ENCODE data around the gene CDC25B.

CDC25B gene

GRCh38 chr20:3795511-3796468 lies at the start of gene CDC25B:
TSS of gene CDC25B (plus strand) at chr20:3796310. CDS start at chr20:3796532, 222 bp downstream.
- DNase-seq, result peak; percentile 87

DNA sequence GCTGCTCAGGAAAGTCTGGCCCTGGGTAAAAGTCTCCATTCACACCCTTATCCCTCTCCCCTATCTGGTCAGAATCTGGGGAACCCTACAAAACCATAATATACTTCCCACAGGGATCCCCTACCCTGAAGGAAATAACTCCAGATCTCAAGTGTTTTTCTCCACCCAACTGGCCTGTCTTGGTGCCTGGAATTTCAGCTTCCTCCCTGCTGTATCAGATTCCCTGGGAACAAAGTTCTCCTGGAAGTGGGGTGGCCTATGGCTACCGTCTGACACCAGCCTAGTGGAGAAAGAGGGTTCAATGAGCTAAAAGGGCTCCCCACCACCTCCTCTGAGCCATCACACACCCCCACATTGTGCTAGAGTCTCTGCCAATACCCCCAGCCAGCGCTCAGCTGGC lies 48.6 kb upstream of the CDC25B start:
- no peak for DNase-seq

DNA sequence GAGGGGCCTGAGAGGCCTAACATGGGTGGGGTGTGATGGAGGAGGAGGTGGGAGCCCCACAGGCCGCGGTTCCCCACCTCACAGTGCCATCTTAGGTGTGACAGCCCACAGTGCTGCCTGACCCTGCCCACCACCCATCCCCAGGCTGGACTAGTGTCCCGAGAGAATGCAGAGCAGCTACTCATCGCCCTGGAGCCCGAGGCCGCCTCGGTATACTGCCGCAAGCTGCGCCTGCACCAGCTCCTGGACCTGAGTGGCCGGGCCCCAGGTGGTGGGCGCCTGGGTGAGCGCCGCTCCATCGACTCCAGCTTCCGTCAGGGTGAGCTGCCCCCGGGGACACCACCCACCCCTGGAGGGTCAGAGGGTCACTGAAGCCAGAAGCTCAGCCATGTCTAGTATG lies 48.0 kb upstream of the CDC25B start:
- DNase-seq, result no peak

DNA sequence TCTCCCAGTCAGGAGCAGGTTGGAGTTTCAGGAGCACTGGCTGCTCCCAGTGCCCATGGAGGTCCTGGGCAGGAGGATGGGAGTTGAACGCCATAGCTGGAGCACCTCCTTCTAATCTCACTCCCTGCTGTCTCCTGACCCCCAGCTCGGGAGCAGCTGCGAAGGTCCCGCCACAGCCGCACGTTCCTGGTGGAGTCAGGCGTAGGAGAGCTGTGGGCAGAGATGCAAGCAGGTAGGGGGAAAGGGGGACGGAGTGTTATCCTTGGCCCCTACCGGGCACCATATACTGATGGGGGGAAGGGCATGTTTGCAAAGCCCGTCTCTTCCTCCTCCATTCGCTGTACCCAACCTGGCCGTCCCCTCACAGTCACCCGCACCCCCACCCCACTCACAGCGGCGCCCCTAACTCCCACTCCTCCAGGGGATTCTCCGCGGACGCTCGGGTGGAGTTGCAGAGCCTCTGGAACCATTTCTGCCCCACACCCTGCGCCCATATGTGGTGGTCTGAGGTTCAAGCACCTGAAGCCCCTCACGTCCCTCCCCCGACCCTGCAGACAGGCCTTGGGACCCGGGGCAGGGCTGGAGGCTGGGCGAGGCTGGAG lies 46.9 kb upstream of the CDC25B start:
- no peak for DNase-seq

DNA sequence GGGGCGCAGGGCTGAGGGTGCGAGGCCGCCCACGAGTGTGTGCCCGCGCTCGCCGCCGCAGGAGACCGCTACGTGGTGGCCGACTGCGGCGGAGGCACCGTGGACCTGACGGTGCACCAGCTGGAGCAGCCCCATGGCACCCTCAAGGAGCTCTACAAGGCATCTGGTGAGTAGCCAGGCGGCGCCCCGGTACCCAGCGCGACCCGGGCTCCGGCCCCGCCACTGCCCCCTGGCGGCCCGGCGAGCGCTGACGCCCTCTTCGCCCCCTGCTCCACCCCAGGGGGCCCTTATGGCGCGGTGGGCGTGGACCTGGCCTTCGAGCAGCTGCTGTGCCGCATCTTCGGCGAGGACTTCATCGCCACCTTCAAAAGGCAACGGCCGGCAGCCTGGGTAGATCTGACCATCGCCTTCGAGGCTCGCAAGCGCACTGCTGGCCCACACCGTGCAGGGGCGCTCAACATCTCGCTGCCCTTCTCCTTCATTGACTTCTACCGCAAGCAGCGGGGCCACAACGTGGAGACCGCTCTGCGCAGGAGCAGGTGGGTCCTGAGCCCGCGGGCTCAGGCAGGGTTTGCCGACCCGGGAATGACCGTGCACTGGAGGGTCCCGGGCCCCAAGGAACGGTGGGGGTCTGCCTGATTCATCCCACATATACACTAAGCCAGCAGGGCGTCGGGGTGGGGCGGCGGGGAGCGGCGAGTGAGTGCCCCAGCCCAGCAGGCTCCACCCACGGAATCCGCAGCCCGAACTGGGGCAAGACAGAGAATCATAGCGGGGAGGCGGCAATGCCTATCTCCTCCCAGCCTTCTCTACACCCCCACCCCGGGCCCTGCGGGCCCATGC lies 46.2 kb upstream of the CDC25B start:
- DNase-seq, result peak; percentile 61

DNA sequence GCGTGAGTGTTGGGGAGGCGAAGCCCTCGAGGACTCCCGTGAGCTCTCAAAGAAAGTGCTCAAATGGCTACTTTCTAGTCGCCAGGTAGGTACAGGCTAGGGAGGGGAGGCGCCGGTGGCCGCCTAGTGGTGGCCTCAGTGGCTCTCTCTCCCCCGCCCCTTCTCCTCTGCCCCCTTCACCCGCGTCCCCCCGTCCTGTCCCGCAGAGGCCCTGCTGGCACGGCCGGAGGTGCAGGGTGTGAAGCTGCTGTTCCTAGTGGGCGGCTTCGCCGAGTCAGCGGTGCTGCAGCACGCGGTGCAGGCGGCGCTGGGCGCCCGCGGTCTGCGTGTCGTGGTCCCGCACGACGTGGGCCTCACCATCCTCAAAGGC lies 44.8 kb upstream of the CDC25B start:
- DNase-seq, result no peak

DNA sequence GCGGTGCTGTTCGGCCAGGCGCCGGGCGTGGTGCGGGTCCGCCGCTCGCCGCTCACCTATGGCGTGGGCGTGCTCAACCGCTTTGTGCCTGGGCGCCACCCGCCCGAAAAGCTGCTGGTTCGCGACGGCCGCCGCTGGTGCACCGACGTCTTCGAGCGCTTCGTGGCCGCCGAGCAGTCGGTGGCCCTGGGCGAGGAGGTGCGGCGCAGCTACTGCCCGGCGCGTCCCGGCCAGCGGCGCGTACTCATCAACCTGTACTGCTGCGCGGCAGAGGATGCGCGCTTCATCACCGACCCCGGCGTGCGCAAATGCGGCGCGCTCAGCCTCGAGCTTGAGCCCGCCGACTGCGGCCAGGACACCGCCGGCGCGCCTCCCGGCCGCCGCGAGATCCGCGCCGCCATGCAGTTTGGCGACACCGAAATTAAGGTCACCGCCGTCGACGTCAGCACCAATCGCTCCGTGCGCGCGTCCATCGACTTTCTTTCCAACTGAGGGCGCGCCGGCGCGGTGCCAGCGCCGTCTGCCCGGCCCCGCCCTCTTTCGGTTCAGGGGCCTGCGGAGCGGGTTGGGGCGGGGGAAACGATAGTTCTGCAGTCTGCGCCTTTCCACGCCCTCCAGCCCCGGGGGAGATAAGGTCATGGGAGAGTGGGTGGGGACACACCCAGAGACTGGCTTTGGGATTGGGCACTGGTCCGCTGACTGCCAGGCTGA lies 44.3 kb upstream of the CDC25B start:
- DNase-seq, result no peak

- DNase-seq, result no peak
Observed at GRCh38 chr20:3752386-3752759, 43.7 kb upstream of the CDC25B start.

GRCh38 chr20:3753098-3753497 lies 43.0 kb upstream of the CDC25B start:
- no peak for DNase-seq

- no peak for DNase-seq
Observed at GRCh38 chr20:3753501-3754275, 42.4 kb upstream of the CDC25B start.

DNA sequence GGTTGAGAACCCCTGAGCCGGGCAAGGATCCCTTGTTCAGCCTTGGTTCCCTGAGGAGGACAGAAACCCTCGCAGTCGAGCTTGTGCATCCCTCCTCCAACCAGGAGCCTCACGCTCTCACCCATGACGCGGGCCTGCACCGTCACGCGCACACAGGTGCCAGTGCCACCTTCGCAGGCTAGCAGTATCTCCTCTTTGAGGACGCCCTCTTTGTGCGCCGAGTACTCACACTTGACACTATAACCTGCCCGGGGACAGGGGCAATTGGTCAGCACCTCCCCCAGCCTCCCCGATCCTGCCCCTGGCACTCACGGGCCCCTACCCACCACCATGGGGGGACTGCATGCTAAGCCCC lies 41.9 kb upstream of the CDC25B start:
- DNase-seq, result no peak

- no peak for DNase-seq
Observed at GRCh38 chr20:3755269-3755668, 40.8 kb upstream of the CDC25B start.

DNA sequence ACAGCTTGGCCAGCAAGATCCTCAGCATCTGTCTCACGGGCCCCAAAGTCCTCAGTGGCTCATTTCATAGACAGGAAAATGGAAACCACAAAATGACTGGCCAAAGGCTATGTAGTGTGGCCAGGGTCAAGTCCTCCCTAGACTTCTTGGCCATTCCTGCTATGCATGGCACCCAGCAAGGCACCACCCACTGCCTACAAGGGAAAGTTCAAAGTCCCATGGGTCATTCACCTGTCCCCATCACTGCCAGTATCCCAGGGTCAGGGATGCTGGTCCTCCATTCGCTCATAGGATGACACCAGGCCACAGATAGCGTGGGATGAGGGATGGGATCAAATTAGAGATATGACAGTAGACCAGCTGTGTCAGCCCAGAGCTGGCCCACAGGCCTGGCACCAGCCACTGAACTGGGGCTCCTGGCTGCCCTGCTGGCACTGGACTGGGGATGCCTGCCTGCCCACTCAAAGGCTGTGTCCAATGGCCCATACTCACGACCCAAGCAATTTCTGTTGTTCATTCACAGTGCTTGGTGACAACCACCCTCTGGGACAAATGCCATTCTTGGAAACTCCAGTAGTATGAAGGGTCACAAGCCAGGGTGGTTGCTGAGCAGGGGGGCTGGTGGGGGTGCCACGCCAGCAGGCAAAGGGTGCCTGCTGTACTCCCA lies 40.2 kb upstream of the CDC25B start:
- no peak for DNase-seq

DNA sequence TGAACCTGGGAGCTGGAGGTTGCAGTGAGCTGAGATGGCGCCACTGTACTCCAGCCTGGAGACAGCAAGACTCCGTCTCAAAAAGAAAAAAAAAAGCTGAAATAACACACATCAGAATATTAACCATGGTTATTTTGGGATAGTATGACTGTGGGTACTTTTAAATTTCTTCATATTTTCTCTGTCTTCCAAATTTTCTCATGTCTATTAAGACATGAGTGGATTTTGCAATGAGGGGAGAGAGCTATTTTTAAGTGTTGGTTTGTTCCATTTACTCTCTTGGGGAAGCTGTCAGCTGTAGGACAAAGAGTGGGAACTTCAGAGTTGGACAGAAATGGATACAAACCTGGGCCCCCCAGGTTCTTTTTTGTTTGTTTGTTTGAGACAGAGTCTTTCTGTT lies 38.8 kb upstream of the CDC25B start:
- DNase-seq, result no peak

GRCh38 chr20:3758566-3758965 lies 37.5 kb upstream of the CDC25B start:
- DNase-seq, result no peak

DNA sequence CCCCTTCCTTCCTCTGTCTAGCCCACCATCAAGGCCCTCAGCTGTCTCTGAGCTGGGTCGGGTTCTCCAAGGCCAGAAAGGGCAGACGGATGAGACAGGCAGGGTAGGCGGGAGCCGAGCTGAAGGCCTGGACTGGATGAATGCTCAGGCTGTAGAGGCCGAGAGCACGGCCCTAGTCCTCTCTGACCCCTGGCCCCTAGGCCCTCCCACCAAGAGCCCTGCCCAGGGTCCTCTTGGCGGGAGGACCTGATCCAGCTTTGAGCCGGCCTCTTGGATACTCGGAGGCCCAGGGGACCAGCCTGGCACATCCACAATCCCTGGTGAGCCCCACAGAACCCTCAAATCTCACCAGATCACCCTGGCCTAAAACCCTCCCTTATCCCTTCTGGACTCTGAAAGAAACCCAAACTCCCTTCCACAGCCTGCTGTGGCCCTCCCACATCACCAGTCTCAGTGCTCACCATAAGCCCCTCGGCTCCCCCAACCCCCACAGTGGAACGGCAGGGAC lies 36.7 kb upstream of the CDC25B start:
- no peak for DNase-seq

DNA sequence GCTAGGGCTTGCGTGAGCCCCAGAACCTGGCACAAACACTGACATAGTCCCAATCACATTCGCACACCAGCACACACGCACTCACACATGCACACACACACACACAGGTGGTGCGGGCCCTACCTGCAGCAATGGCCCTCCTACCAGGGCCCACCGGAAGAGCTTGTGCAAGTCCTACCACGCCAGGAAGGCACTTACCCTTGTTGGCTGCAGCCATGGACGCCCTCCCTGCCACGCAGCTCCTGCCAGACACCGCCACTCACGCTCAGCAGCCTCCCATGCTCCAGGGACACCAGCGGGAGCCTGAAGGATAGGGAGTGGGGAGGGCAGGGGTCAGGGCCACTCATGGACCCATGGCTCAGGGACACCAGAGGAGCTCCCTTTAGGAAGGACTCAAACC lies 36.2 kb upstream of the CDC25B start:
- no peak for DNase-seq

DNA sequence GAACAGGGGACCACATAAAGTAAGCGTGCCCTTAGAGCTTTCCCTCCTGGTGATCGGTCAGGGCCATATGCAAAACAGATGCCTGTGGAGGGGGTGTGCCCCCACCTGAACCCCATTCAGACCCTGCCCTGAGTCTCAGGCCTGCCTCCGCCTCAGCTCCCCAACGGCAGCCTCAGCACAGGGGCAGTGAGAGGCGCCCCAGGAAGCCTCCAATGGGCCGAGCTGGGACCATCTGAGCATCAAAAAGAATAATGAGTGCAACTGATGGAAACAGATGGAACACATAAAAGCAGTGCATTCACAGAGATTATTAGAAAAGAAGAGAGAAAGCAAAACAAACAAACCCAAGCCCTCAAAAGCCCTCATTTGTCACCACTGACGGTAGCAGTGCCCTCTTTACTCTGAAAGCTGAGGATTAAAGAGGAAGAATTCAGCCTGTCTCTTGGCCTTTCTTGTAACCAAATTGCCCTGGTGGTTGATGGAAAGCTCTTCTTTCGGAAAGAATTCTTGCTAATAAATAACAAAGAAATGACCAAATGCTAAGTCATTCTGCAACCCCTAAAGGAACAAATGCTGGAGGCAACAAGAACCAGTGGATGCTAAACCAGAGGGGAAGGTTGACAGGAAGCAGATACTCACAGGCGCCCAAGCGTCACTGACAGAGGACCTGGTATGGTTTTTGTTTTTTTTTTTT lies 35.3 kb upstream of the CDC25B start:
- no peak for DNase-seq

DNA sequence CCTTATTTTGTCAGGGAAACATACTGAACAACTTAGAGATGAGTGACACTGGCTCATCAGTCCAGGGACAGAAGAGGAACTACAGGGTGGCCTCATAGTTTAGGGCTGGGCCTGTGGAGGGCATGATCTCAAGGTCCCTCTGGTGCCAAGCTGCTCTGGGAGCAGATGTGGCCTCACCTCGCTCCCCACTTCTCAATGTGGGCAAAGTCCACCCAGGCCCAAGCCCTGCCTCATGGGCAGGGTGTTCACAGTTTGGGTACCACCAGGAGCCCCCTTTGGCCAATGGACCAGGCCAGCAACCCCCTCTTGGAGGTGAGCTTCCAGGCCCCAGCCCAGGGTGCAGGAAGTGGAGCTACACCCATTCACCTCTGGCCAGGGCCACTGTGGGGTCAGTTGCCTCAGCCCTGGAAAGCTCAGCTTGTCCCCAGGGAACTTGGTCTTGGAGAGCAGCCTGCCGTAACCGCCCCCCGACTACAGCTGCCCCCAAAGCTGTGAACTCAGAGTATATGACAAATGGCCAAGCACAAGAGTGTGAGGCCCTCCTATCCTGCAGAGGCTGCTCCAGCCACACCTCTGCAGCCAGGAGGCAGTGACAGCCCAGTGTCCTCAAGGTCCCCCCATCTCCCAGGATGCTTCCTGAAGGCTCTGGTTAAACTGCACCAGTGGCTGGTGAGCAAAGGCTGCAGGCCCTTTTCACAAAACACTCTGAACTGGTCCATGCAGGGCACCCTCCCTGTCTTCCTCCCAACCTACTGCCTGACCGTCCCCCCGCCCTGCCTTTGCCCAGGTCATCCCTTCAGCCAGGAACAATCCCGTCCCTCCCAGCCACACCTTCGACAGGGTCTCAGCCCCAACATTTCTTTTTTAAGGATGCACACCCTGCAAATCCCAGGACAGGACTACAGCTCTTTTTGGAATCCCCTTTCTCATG lies 32.2 kb upstream of the CDC25B start:
- DNase-seq, result no peak

- DNase-seq, result no peak
Observed at GRCh38 chr20:3764659-3765058, 31.5 kb upstream of the CDC25B start.

Data from NCI-H524 treated with DMSO at 0.1 percent for 48 hours (cell line).